NCI-H526 (cell line): ENCODE data around the gene EFHD2.
"Not testable (repeated sequence)": the region's sequence is repeated elsewhere in the genome, so short reads cannot be mapped to it uniquely, and the experiment has no call there.

Source experiments
- DNase-seq, 2 experiments: peaks; one replicate each; lab custom pipeline; 2025; lab: John Stamatoyannopoulos, UW

The EFHD2 gene

DNA sequence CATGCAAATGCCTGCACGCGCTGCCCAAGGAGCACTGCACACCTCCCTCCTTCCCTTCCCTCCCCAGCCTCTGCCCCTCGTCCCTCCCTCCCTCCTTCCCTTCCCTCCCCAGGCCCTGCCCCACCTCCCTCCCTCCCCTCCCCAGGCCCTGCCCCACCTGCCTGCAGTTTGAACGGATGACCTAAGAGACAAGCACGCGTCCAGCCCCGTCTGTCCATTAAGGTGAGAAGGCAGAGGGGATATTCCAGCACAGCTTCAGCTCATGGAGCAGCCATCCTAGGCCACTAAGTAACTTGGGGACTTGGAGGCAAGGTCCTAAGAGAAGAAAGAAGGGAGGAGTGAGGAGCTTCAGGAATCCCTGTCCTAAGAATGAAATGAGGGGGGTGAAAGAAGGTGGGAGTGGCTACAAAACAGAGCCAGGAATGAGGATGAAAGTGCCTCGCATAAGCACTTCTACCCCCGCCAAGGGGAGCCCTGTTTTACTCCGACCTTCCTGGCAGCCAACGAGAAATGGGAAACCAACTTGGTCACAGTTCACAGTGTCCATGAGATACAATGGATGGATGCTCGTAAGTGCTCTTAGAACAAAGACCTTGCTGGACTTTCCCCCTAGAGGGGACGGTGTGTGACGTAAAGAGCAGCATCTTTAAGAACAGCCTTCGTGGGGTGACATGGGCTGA lies 21.3 kb upstream of the EFHD2 start:
- peak in 1 of 2 experiments; percentile 39 for DNase-seq

DNA sequence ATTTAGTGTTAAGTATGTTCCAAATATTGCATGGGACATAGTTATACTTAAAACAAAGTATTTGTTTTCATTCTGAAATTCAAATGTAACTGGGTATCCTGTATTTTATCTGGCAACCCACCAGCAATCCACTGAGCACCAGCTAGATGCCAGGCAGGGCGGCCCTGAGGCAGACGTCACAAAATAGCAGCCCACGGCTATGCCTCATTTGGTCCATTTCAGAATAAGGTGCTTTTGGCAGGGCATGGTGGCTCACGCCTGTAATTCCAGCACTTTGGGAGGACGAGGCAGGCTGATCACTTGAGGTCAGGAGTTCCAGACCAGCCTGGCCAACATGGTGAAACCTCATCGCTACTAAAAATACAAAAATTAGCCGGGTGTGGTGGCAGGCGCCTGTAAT lies 19.9 kb upstream of the EFHD2 start:
- DNase-seq, result not testable (repeated sequence)

DNA sequence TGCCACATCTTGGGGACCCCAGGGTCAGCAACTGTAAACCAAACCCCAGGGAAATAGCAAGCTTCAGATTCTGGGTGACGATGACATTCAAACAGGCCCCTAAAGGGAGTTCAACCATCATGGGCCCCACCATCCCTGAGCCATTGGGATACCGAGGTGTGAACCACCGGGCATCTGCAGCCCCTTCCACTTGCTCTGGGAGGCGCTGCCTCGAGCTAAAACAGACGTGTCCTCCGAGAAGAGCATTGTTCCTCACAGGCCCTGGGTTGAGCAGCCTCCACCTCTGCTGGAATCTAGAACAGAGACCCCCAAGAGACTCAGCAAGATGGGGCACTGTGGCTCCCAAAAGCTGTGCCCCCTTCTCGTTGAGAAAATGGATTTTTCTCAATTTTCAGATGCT lies 19.0 kb upstream of the EFHD2 start:
- no peak for DNase-seq

- DNase-seq, result no peak
These were observed 18.3 kb upstream of the EFHD2 start for GRCh38 chr1:15391366-15391765.

DNA sequence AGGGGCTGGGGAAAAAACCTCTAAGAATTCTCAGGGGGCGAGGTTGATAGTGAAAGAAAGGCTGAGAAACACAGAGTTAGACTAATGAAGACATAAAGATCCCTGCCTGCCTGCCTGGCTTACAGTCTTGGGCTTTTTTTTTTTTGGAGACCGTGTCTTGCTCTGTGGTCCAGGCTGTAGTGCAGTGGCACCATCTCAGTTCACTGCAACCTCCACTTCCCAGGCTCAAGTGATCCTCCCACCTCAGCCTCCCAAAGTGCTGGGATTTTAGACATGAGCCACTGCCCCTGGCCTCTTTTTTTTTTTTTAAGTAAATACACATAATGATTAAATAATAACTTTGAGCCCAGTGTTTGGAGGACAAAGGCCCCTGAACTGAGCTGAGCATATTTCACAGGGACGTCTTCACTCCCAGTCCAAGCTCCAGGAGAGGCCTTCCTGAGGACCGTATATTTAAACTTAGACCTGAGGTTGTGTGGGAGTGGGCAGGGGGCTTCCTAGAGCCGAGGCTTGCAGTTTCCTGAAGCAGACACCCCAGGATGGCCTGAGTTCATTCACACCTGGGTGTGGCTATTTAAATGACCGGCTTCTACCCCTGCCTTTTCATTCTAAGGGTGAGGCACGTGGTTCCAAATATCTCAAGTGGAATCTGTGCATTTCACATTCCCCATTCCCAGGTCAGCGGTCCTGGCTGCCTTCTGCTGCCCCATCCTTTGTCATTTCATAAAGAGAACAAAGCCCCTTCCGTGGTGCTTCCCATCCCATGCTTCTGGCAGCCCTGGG lies 16.0 kb upstream of the EFHD2 start:
- no peak for DNase-seq

- DNase-seq, result no peak
These were observed 15.4 kb upstream of the EFHD2 start for GRCh38 chr1:15394258-15394690.

GRCh38 chr1:15397236-15397635 lies 12.5 kb upstream of the EFHD2 start:
- DNase-seq, result no peak

DNA sequence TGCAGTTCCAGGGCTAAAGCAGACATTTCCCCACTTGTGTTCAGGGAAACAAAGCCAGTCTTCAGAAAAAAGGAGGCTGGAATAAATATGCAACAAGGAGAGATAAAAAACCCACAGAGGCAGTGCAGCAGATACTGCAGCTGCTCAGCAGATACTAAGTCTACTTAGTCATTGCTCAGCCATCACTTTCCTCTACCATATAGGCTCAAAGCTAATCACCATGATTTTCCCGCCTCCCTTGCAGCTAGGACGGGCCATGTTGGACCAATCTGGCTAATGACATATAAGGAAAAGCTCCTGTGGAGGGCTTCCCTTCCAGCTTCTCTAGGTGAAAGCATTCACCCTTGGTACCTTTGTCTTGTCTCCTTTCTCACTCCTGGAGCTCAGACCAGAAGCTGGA lies 10.0 kb upstream of the EFHD2 start:
- no peak for DNase-seq

DNA sequence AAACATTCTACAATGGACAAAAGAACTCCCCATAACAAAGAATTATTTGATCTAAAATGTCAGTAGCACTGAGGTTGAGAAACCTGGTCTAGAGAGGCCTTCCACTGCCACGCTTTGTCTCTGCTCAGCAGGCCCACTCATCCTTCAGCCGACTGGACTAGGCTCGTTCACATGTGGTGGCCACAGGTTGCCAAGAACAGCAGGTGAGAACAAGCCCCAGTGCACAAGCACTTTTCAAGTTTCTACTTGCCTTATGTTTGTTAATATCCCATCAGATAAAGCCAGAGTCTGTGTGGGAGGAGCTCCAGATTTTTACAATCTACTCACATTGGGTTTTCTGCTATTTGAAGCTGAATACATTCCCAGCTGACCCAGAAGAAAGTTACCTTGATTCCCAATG lies 9.1 kb upstream of the EFHD2 start:
- DNase-seq, result peak; percentile 29 to 59

GRCh38 chr1:15401391-15402055 lies 8.2 kb upstream of the EFHD2 start:
- no peak for DNase-seq

GRCh38 chr1:15402809-15403450 lies 6.8 kb upstream of the EFHD2 start:
- no peak for DNase-seq

DNA sequence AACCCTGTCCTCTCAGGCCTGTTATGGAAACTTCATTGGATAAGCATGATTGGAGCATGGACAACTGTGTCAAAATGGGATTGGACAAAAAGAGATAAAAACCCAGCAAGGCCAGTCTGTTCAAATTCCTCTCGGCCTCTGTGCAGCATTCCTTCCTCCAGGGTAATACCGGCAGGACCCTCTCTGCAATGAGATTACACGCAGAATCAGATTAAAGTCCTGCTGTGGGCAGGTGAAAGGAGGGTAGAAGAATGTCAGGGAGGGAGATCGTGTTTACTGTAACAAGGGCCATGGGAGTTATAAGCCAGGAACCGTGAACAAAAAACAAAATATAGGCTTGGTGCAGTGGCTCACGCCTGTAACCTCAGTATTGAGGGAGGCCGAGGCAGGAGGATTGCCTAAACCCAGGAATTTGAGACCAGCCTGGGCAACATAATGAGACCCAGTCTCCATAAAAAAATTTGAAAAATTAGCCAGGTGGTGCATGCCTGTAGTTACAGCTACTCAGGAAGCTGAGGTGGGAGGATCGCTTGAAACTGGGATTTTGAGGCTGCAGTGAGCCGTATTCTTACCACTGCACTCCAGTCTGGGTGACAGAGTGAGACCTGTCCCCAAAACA lies 5.6 kb upstream of the EFHD2 start:
- DNase-seq, result no peak

GRCh38 chr1:15405106-15405850 lies 4.4 kb upstream of the EFHD2 start:
- no peak for DNase-seq

GRCh38 chr1:15406614-15407559 lies 2.8 kb upstream of the EFHD2 start:
- no peak for DNase-seq

DNA sequence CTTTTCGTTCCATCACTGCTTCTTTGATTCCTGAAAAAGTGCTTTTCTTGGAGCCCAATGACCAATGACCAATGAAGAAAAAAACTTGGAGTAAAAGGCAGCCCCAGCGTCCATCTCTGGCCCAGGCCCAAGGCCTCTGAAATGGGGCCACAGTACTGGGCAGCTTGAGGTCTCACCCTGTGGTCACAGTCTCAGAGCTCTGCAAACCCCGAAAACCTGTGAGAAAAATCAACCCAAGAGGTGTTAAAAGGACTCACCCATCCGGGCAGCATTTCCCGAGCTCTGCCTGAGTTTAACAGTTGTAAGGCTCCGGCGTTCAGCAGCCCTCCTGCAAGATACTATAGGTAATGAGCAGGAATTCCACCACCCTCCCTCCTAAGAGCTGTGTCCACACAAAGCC lies 2.1 kb upstream of the EFHD2 start:
- no peak for DNase-seq

GRCh38 chr1:15408890-15409387 lies 749 bp upstream of the EFHD2 start:
- no peak for DNase-seq

DNA sequence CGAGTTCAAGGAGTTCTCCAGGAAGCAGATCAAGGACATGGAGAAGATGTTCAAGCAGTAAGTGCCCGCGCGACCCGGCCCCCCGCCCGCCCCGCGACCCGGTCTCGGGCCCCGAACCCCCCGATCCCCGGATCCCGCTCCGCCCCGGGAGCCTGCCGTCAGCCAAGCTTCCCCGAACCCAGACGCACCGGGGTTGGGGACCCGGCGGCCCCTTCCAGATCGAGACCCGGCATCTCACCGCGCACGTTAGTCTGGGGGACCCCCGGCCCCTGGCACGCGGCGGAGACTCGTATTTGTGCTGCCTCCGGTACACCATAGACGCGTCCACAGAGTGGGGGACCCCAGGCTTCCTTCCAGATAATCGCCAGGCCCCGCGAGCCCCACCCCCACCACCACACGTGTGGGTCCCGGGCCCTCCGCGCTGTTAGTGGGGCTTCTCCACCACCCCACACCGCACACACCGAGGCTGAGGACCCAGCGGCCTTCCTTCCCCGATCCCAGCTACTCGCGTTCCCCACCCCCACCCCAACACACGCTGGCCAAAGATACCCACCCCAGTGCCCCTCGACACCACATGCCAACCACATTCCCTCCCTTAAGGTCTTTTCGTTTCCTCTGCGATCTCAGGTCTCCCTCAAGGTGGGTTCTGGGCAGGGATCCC lies 665 bp downstream of the EFHD2 start:
- peak in 1 of 2 experiments; percentile 42 for DNase-seq

DNA sequence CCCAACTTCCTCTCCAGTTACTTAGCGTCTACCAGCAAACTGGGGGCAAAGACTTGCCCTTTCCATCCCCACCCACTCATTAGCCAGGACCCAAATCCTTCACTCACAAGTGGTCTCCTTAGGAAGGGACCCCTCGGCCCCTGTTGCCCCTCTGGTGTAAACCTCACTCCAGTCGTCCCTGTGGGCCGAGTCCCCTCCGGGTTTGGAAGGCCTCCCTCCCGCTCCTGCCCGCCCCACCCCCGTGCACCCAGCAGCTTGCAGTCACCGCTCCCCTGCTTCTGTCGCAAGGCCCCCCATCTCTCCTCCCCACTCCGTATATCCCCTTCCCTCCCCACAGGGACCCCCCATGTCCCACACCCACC lies 1.2 kb downstream of the EFHD2 start:
- no peak for DNase-seq

GRCh38 chr1:15411593-15412137 lies 2.0 kb downstream of the EFHD2 start:
- peak in 1 of 2 experiments; percentile 20 for DNase-seq
